HFF-Myc (cell line): ENCODE data around the gene ARHGAP31.
"Not testable (repeated sequence)": the region's sequence is repeated elsewhere in the genome, so short reads cannot be mapped to it uniquely, and the experiment has no call there.

ENCODE experiments used
- DNase-seq: peaks from one replicate; pipeline ENCODE4 v3.0.0-alpha.2; 2011; ENCODE audit warnings: low read depth; ENCODE audit errors: extremely low read depth
- H3K4me3 ChIP-seq: replicated peaks from 2 replicates; pipeline ENCODE4 v1.5.1; 2011; ENCODE audit warnings: low read depth, mild to moderate bottlenecking, control low read depth, low read length
- CTCF ChIP-seq: IDR thresholded peaks from 2 replicates; pipeline ENCODE4 v1.5.1; 2012; ENCODE audit warnings: mild to moderate bottlenecking, low read depth, low read length, control low read depth; ENCODE audit errors: missing control alignments

The ARHGAP31 gene

GRCh38 chr3:119302697-119303551, 8.7 kb downstream of the ARHGAP31 start:
- no peak for DNase-seq
- no peak overlapping the region for H3K4me3 ChIP-seq
- TF ChIP-seq CTCF = no peak

GRCh38 chr3:119304201-119304713, 10.1 kb downstream of the ARHGAP31 start:
- DNase-seq = no peak
- no peak overlapping the region for H3K4me3 ChIP-seq
- TF ChIP-seq CTCF = no peak

GRCh38 chr3:119305286-119305685, 11.1 kb downstream of the ARHGAP31 start:
- no peak for DNase-seq
- no peak for TF ChIP-seq CTCF
- no peak overlapping the region for H3K4me3 ChIP-seq

- H3K4me3 ChIP-seq, DNase-seq: not testable (repeated sequence)
These were observed 12.2 kb downstream of the ARHGAP31 start for GRCh38 chr3:119306378-119306777.

GRCh38 chr3:119308355-119308754, 14.2 kb downstream of the ARHGAP31 start:
- H3K4me3 ChIP-seq = no peak overlapping the region
- DNase-seq = no peak
- TF ChIP-seq CTCF = no peak

GRCh38 chr3:119309591-119309990, 15.4 kb downstream of the ARHGAP31 start:
- no peak overlapping the region for H3K4me3 ChIP-seq
- TF ChIP-seq CTCF = no peak

GRCh38 chr3:119310071-119310470, 15.9 kb downstream of the ARHGAP31 start:
- TF ChIP-seq CTCF = no peak
- peak; percentile 59 for DNase-seq
- no peak overlapping the region for H3K4me3 ChIP-seq

More at GRCh38 chr3:119309591-119309990, 15.4 kb downstream of the ARHGAP31 start:
- DNase-seq = no peak
